SK-N-SH treated with all-trans-retinoic acid at 6 μM for 48 hours (cell line): Measurements from ENCODE around the gene GPC2.

Experiments
- ATAC-seq: fragments of 200-7000 bp; cut with Tn5 transposase; 3 replicates; pipeline ENCODE4 v1.9.1; 2020; ENCODE audit warnings: mild to moderate bottlenecking, moderate library complexity
- ARNTL ChIP-seq: fragments of 450-650 bp; formaldehyde crosslinking; IDR thresholded peaks from 2 replicates; pipeline ENCODE4 v1.5.0; 2020; ENCODE audit warnings: low read depth, mild to moderate bottlenecking, moderate library complexity, borderline replicate concordance
- BACH2 ChIP-seq: fragments of 250-450 bp; sonication (Bioruptor Pico); IDR thresholded peaks from 2 replicates; pipeline ENCODE4 v1.9.0; 2021; ENCODE audit warnings: mild to moderate bottlenecking, borderline replicate concordance
- CREB5 ChIP-seq: fragments of 250-450 bp; sonication (Bioruptor Pico); IDR thresholded peaks from 2 replicates; pipeline ENCODE4 v1.5.1; 2020; ENCODE audit warnings: low read depth, mild to moderate bottlenecking, moderate library complexity
- CSDC2 ChIP-seq: fragments of 250-450 bp; sonication (Bioruptor Pico); IDR thresholded peaks from 2 replicates; pipeline ENCODE4 v1.5.0; 2020; ENCODE audit warnings: mild to moderate bottlenecking, moderate library complexity
- CSRNP3 ChIP-seq: fragments of 250-450 bp; sonication (Bioruptor Pico); IDR thresholded peaks from 2 replicates; pipeline ENCODE4 v1.5.1; 2021; ENCODE audit warnings: mild to moderate bottlenecking, moderate library complexity
- ESRRG ChIP-seq: fragments of 250-450 bp; sonication (Bioruptor Pico); IDR thresholded peaks from 2 replicates; pipeline ENCODE4 v1.6.1; 2021; ENCODE audit warnings: mild to moderate bottlenecking
- GLIS3 ChIP-seq: fragments of 250-450 bp; sonication (Bioruptor Pico); IDR thresholded peaks from 2 replicates; pipeline ENCODE4 v1.5.0; 2020; ENCODE audit warnings: mild to moderate bottlenecking, moderate library complexity
- ISL1 ChIP-seq: fragments of 250-450 bp; sonication (Bioruptor Pico); IDR thresholded peaks from 2 replicates; pipeline ENCODE4 v2.1.2; 2022; ENCODE audit warnings: mild to moderate bottlenecking, moderate library complexity
- OSR1 ChIP-seq: fragments of 250-450 bp; sonication (Bioruptor Pico); IDR thresholded peaks from 2 replicates; pipeline ENCODE4 v1.8.0; 2022; ENCODE audit warnings: moderate library complexity, mild to moderate bottlenecking, inconsistent platforms
- PPARA ChIP-seq: fragments of 250-450 bp; sonication (Bioruptor Pico); IDR thresholded peaks from 2 replicates; pipeline ENCODE4 v1.5.0; 2020; ENCODE audit warnings: mild to moderate bottlenecking, borderline replicate concordance
- RARB ChIP-seq: fragments of 250-450 bp; sonication (Bioruptor Pico); IDR thresholded peaks from 2 replicates; pipeline ENCODE4 v1.8.0; 2021; ENCODE audit warnings: mild to moderate bottlenecking, moderate library complexity
- SNAI2 ChIP-seq: fragments of 250-450 bp; sonication (Bioruptor Pico); IDR thresholded peaks from 2 replicates; pipeline ENCODE4 v1.5.0; 2020; ENCODE audit warnings: mild to moderate bottlenecking, moderate library complexity
- TCF4 ChIP-seq: fragments of 250-450 bp; sonication (Bioruptor Pico); IDR thresholded peaks from 2 replicates; pipeline ENCODE4 v1.8.0; 2021; ENCODE audit warnings: mild to moderate bottlenecking, moderate library complexity, borderline replicate concordance
- TOX ChIP-seq: fragments of 250-450 bp; sonication (Bioruptor Pico); IDR thresholded peaks from 2 replicates; pipeline ENCODE4 v1.8.0; 2021; ENCODE audit warnings: mild to moderate bottlenecking, moderate library complexity, borderline replicate concordance
- ZC3H10 ChIP-seq: fragments of 250-450 bp; sonication (Bioruptor Pico); IDR thresholded peaks from 2 replicates; pipeline ENCODE4 v1.5.1; 2021; ENCODE audit warnings: mild to moderate bottlenecking, moderate library complexity
- ZFP3 ChIP-seq: fragments of 250-450 bp; sonication (Bioruptor Pico); IDR thresholded peaks from 2 replicates; pipeline ENCODE4 v1.5.0; 2020; ENCODE audit warnings: mild to moderate bottlenecking, moderate library complexity
- ZFP30 ChIP-seq: fragments of 450-650 bp; formaldehyde crosslinking; IDR thresholded peaks from 2 replicates; pipeline ENCODE4 v1.5.0; 2022; ENCODE audit warnings: mild to moderate bottlenecking, moderate library complexity
- ZNF565 ChIP-seq: fragments of 450-650 bp; formaldehyde crosslinking; conservative IDR thresholded peaks from 2 replicates; pipeline ENCODE4 v1.5.0; 2020; ENCODE audit warnings: low read depth, mild to moderate bottlenecking, moderate library complexity
- ZNF70 ChIP-seq: fragments of 450-650 bp; formaldehyde crosslinking; IDR thresholded peaks from 2 replicates; pipeline ENCODE4 v1.5.0; 2020; ENCODE audit warnings: mild to moderate bottlenecking, moderate library complexity
- ZNF8 ChIP-seq: fragments of 450-650 bp; formaldehyde crosslinking; IDR thresholded peaks from 2 replicates; pipeline ENCODE4 v1.5.0; 2020; ENCODE audit warnings: mild to moderate bottlenecking, moderate library complexity
- TF ChIP-seq, protein P1 (sequence below): fragments of 250-450 bp; sonication (Bioruptor Pico); IDR thresholded peaks from 2 replicates; pipeline ENCODE4 v1.8.0; 2021; ENCODE audit warnings: low read depth, mild to moderate bottlenecking, moderate library complexity, borderline replicate concordance
- TF ChIP-seq, protein P2 (sequence below): fragments of 250-450 bp; sonication (Bioruptor Pico); IDR thresholded peaks from 2 replicates; pipeline ENCODE4 v1.5.0; 2020; ENCODE audit warnings: mild to moderate bottlenecking, moderate library complexity
- TF ChIP-seq, protein P3 (sequence below): fragments of 250-450 bp; sonication (Bioruptor Pico); IDR thresholded peaks from 2 replicates; pipeline ENCODE4 v1.8.0; 2020; ENCODE audit warnings: mild to moderate bottlenecking, moderate library complexity, borderline replicate concordance

GPC2 gene

DNA sequence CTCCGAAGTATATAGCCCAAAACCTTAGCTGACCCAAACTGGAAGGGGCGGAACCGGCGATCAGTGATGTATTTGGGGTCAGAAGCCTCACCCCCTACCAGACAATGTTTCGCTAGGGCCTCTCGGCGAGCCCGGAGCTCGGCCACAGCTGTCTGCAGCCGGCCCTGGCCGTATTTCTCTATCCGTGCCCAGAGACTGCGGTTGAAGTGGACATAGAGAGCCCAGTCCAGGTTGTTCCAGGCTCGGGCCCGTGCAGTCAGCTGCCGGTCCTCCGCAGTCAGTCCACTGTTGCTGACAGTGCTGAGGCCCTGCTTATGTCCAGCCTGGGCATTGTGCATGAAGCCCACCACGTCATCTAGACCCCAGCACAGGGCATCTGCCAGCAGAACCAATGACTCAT, 17.1 kb downstream of the GPC2 start:
- TF ChIP-seq GLIS3, result no peak
- no peak for TF ChIP-seq PPARA (CRISPR knock-in tag)
- no peak for TF ChIP-seq ISL1
- no peak for TF ChIP-seq ZNF565 (CRISPR knock-in tag)
- TF ChIP-seq, all 23 proteins: peak for 0
- ATAC-seq, result no peak

- TF ChIP-seq BACH2 (no peak), RARB (CRISPR knock-in tag) (no peak), ARNTL (CRISPR knock-in tag) (no peak), CSRNP3 (CRISPR knock-in tag) (no peak), ISL1 (no peak), PPARA (CRISPR knock-in tag) (no peak), CSDC2 (CRISPR knock-in tag) (no peak), TCF4 (CRISPR knock-in tag) (no peak), ZC3H10 (no peak), TOX (no peak)
- TF ChIP-seq, protein P1, sequence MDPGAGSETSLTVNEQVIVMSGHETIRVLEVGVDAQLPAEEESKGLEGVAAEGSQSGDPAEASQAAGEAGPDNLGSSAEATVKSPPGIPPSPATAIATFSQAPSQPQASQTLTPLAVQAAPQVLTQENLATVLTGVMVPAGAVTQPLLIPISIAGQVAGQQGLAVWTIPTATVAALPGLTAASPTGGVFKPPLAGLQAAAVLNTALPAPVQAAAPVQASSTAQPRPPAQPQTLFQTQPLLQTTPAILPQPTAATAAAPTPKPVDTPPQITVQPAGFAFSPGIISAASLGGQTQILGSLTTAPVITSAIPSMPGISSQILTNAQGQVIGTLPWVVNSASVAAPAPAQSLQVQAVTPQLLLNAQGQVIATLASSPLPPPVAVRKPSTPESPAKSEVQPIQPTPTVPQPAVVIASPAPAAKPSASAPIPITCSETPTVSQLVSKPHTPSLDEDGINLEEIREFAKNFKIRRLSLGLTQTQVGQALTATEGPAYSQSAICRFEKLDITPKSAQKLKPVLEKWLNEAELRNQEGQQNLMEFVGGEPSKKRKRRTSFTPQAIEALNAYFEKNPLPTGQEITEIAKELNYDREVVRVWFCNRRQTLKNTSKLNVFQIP (CRISPR knock-in tag), result no peak
- ATAC-seq, result no peak
These were observed 18.0 kb downstream of the GPC2 start for GRCh38 chr7:100159099-100159623.

DNA sequence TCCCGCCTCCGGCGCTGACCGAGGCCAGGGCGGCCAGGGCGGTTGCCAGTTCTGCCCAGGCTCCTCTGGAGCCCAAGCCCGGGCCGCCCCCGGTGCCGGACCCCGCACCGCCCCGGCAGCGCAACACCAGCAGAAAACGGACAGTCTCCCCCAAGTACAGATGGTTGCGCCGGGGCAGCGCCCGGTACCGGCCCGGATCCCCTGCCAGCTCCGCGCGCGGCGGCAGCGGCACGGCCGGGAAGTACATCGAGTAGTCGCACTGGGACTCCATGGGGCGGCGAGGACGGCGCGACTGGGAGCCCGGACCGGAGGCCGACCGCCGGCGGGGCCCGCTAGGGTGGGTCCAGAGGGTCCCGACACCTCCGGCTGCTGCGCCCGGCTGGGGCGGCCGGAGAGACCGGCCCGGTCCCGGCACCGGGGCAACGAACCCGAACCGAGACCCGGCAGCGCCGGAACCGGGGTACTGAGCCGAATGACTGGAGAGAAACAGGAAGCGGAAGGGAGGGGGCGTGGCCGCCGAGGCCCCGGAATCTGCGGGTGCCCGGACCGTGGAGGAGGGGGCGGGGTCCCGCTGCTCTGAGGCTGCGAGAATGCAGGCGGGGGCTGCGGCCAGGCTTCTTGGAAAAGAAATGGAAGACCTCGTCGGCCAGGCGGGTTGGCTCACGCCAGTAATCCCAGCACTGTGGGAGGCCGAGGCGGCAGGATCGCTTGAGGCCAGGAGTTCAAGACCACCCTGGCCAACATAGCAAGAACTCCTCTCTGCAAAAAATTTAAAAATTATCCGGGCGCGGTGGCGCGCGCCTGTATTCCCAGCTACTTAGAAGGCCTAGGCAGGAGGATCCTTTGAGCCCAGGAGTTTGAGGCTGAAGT, 18.7 kb downstream of the GPC2 start, which contains the start of gene TRAPPC14:
Gene TRAPPC14, minus strand, starts transcription at position 495 of the 870 bp plus-strand sequence. Its CDS starts 224 bp downstream, at position 271.
- peak; percentile 91 for ATAC-seq
- TF ChIP-seq GLIS3 (peak; percentile 60; the same call in 1 of the 2 replicates), OSR1 (CRISPR knock-in tag) (no peak), ZNF565 (CRISPR knock-in tag) (no peak), ZFP3 (CRISPR knock-in tag) (peak; percentile 40; the same call in 1 of the 2 replicates), ZFP30 (CRISPR knock-in tag) (no peak), SNAI2 (CRISPR knock-in tag) (0 out of 2 replicates have a peak, but pooled peaks have one; percentile 24), ZNF70 (no peak), TCF4 (CRISPR knock-in tag) (no peak), ISL1 (no peak), ZNF8 (CRISPR knock-in tag) (0 out of 2 replicates have a peak, but pooled peaks have one; percentile 9), CREB5 (CRISPR knock-in tag) (no peak), CSRNP3 (CRISPR knock-in tag) (peak; percentile 30; the same call in 1 of the 2 replicates), ARNTL (CRISPR knock-in tag) (no peak), PPARA (CRISPR knock-in tag) (no peak), TOX (no peak), ESRRG (CRISPR knock-in tag) (no peak)
- TF ChIP-seq, protein P1 (CRISPR knock-in tag), result no peak
- TF ChIP-seq, protein P2, sequence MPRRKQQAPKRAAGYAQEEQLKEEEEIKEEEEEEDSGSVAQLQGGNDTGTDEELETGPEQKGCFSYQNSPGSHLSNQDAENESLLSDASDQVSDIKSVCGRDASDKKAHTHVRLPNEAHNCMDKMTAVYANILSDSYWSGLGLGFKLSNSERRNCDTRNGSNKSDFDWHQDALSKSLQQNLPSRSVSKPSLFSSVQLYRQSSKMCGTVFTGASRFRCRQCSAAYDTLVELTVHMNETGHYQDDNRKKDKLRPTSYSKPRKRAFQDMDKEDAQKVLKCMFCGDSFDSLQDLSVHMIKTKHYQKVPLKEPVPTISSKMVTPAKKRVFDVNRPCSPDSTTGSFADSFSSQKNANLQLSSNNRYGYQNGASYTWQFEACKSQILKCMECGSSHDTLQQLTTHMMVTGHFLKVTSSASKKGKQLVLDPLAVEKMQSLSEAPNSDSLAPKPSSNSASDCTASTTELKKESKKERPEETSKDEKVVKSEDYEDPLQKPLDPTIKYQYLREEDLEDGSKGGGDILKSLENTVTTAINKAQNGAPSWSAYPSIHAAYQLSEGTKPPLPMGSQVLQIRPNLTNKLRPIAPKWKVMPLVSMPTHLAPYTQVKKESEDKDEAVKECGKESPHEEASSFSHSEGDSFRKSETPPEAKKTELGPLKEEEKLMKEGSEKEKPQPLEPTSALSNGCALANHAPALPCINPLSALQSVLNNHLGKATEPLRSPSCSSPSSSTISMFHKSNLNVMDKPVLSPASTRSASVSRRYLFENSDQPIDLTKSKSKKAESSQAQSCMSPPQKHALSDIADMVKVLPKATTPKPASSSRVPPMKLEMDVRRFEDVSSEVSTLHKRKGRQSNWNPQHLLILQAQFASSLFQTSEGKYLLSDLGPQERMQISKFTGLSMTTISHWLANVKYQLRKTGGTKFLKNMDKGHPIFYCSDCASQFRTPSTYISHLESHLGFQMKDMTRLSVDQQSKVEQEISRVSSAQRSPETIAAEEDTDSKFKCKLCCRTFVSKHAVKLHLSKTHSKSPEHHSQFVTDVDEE (CRISPR knock-in tag), result peak; percentile 16; the same call in 1 of the 2 replicates
- TF ChIP-seq, protein P3, sequence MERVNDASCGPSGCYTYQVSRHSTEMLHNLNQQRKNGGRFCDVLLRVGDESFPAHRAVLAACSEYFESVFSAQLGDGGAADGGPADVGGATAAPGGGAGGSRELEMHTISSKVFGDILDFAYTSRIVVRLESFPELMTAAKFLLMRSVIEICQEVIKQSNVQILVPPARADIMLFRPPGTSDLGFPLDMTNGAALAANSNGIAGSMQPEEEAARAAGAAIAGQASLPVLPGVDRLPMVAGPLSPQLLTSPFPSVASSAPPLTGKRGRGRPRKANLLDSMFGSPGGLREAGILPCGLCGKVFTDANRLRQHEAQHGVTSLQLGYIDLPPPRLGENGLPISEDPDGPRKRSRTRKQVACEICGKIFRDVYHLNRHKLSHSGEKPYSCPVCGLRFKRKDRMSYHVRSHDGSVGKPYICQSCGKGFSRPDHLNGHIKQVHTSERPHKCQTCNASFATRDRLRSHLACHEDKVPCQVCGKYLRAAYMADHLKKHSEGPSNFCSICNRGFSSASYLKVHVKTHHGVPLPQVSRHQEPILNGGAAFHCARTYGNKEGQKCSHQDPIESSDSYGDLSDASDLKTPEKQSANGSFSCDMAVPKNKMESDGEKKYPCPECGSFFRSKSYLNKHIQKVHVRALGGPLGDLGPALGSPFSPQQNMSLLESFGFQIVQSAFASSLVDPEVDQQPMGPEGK (CRISPR knock-in tag), result peak; percentile 84; the same call in 1 of the 2 replicates
